ENCODE data around the gene PROCA1. TPM values are rescaled to one million over a fixed set of nuclear protein-coding genes. Genes with fewer than 3 reads are reported as not detected.

The PROCA1 gene
- total RNA-seq, 1 experiment from 2014 or later, result 14.2 TPM

- Histone ChIP-seq H4K20me1 (ENCODE audit: insufficient read depth) (peaks cover 44% of the 10 kb centered on the region), H3K79me2 (ENCODE audit: low read depth) (peaks cover 80% of the 10 kb centered on the region), H3K4me2 (peak overlapping the region; percentile 97), H3K36me3 (ENCODE audit: low read depth) (peaks cover 36% of the 10 kb centered on the region), H3K9me3 (ENCODE audit: insufficient read depth, low read depth) (no peaks in the 10 kb centered on the region), H3K27ac (peak overlapping the region; percentile 82), H3F3A (ENCODE audit: insufficient read depth, low read depth) (peaks cover 68% of the 10 kb centered on the region), H3K27me3 (ENCODE audit: insufficient read depth, low read depth) (no peaks in the 10 kb centered on the region), H3K4me1 (replicated peaks; ENCODE audit: insufficient read depth) (peaks cover 58% of the 10 kb centered on the region), H2AFZ (no peak overlapping the region), H3K4me3 (peak overlapping the region; percentile 87), H3K9me2 (ENCODE audit: insufficient read depth) (no peaks in the 10 kb centered on the region)
- DNase-seq, result no peak
- POLR2A ChIA-PET (ENCODE audit: unreplicated experiment), result interaction anchor here (0.5 to 1.0 kb wide), 8 partner anchors 29 to 559 kb away, joined by 3 to 15 read pairs (median 4); partner anchors contain the start of gene PHF12
- intact Hi-C loops (cut with micrococcal nuclease; ENCODE audit: unreplicated experiment), result loop anchor here (10.0 kb wide), 1 partner anchor 394 kb away; no protein-coding TSS in a partner anchor
- TF ChIP-seq EZH2 (IDR thresholded peaks at IDR 0.05; ENCODE audit: low read depth), result no peak
- TF ChIP-seq CTCF (conservative IDR thresholded peaks at IDR 0.05), result no peak
- CTCF ChIA-PET, result interaction anchor here (1.0 kb wide), 1 partner anchor 232 kb away, joined by 4 read pairs; no protein-coding TSS in a partner anchor
- BruUV-seq (replicated peaks), result TSS peak; percentile 62
Measured at GRCh38 chr17:28720247-28720996, 8.7 kb upstream of the PROCA1 start.

GRCh38 chr17:28719021-28719433 is 7.3 kb upstream of the PROCA1 start:
- CTCF ChIA-PET, result interaction anchor here (0.6 kb wide), 1 partner anchor 45 kb away, joined by 3 read pairs; no protein-coding TSS in a partner anchor
- TF ChIP-seq EZH2 (IDR thresholded peaks at IDR 0.05; ENCODE audit: low read depth) (no peak), CTCF (conservative IDR thresholded peaks at IDR 0.05) (no peak)
- POLR2A ChIA-PET (ENCODE audit: unreplicated experiment), result interaction anchor here (0.6 to 1.1 kb wide), 12 partner anchors 8 to 1221 kb away, joined by 3 to 15 read pairs (median 4); partner anchors contain the start of genes NEK8, PHF12, PROCA1 and TRAF4
- Histone ChIP-seq H4K20me1 (ENCODE audit: insufficient read depth) (peaks cover 33% of the 10 kb centered on the region), H3K4me3 (peak overlapping the region; percentile 87; the same call in 1 of the 2 replicates), H3K9me3 (ENCODE audit: insufficient read depth, low read depth) (no peaks in the 10 kb centered on the region), H3K27ac (peak overlapping the region; percentile 82), H3K27me3 (ENCODE audit: insufficient read depth, low read depth) (no peaks in the 10 kb centered on the region), H3K4me2 (peak overlapping the region; percentile 97), H3K79me2 (ENCODE audit: low read depth) (peaks cover 70% of the 10 kb centered on the region), H2AFZ (no peak overlapping the region), H3K4me1 (replicated peaks; ENCODE audit: insufficient read depth) (peaks cover 48% of the 10 kb centered on the region), H3F3A (ENCODE audit: insufficient read depth, low read depth) (peaks cover 68% of the 10 kb centered on the region), H3K36me3 (ENCODE audit: low read depth) (peaks cover 31% of the 10 kb centered on the region), H3K9me2 (ENCODE audit: insufficient read depth) (no peaks in the 10 kb centered on the region)
- intact Hi-C loops (cut with micrococcal nuclease; ENCODE audit: unreplicated experiment), result loop anchor here (2.0 to 5.0 kb wide), 2 partner anchors 183 to 232 kb away; partner anchors contain the start of genes DHRS13 and PHF12
- TSS peak; percentile 1 for BruUV-seq (replicated peaks)
- no peak for DNase-seq

- BruUV-seq (replicated peaks), result no TSS peak
- peak overlapping the region; percentile 97 for H3K4me2 ChIP-seq
- H3K4me3 ChIP-seq, result peak overlapping the region; percentile 87
- TF ChIP-seq CTCF (conservative IDR thresholded peaks at IDR 0.05), result no peak
- TF ChIP-seq EZH2 (IDR thresholded peaks at IDR 0.05; ENCODE audit: low read depth), result no peak
- no peak overlapping the region; the same call in 1 of the 2 replicates for H2AFZ ChIP-seq
- H3F3A ChIP-seq (ENCODE audit: insufficient read depth, low read depth), result peaks cover 66% of the 10 kb centered on the region
- ChIA-PET CTCF (no interaction called here), POLR2A (ENCODE audit: unreplicated experiment) (no interaction called here)
- peaks cover 43% of the 10 kb centered on the region for H3K4me1 ChIP-seq (replicated peaks; ENCODE audit: insufficient read depth)
- peaks cover 28% of the 10 kb centered on the region for H4K20me1 ChIP-seq (ENCODE audit: insufficient read depth)
- DNase-seq, result no peak
- intact Hi-C loops (cut with micrococcal nuclease; ENCODE audit: unreplicated experiment), result loop anchor here (2.0 to 5.0 kb wide), 2 partner anchors 184 to 232 kb away; partner anchors contain the start of genes DHRS13 and PHF12
- H3K9me3 ChIP-seq (ENCODE audit: insufficient read depth, low read depth), result no peaks in the 10 kb centered on the region
- peaks cover 34% of the 10 kb centered on the region for H3K36me3 ChIP-seq (ENCODE audit: low read depth)
- no peaks in the 10 kb centered on the region for H3K9me2 ChIP-seq (ENCODE audit: insufficient read depth)
- peak overlapping the region; percentile 82 for H3K27ac ChIP-seq
- H3K79me2 ChIP-seq (ENCODE audit: low read depth), result peaks cover 68% of the 10 kb centered on the region
- H3K27me3 ChIP-seq (ENCODE audit: insufficient read depth, low read depth), result no peaks in the 10 kb centered on the region
Measured at GRCh38 chr17:28718333-28719020, 6.8 kb upstream of the PROCA1 start.
